GM12878 (cell line): ENCODE data around the gene PLEKHH2. TPM values are rescaled to one million over a fixed set of nuclear protein-coding genes. Genes with fewer than 3 reads are reported as not detected.

Experiments used
- ATAC-seq: fragments of 200-7000 bp; cut with Tn5 transposase; 3 replicates; pipeline ENCODE4 v1.9.1; 2020; ENCODE audit warnings: mild to moderate bottlenecking, moderate library complexity
- BruUV-seq: library from RNA; stranded (reverse); fragments of 400-500 nt; replicated peaks from 2 replicates; lab custom pipeline; 2021; lab: Mats Ljungman, UMichigan
- CTCF ChIA-PET: fragments of 300-600 bp; sonication (Branson Sonifier 250); formaldehyde crosslinking; extraction: SDS; loops from one replicate; lab custom pipeline; 2021; ENCODE audit warnings: inconsistent platforms; lab: Yijun Ruan, JAX
- POLR2A ChIA-PET: fragments of 350-600 bp; formaldehyde crosslinking; extraction: SDS; loops from one replicate; lab custom pipeline; 2021; ENCODE audit warnings: inconsistent platforms; lab: Charles Lee
- RAD21 ChIA-PET: fragments of 300-600 bp; sonication (Branson Sonifier 250); formaldehyde crosslinking; loops from one replicate; lab custom pipeline; 2023; ENCODE audit warnings: antibody characterized with exemption; ENCODE audit not compliant: unreplicated experiment; lab: Charles Lee
- SMC1A ChIA-PET: fragments of 300-600 bp; sonication (Branson Sonifier 250); formaldehyde crosslinking; loops from one replicate; lab custom pipeline; 2023; ENCODE audit not compliant: unreplicated experiment, uncharacterized antibody; lab: Charles Lee
- DNase-seq: peaks from one replicate; pipeline ENCODE4 v3.0.0-alpha.2; 2011; ENCODE audit warnings: low read depth, low spot score
- FAIRE-seq: peaks from 3 replicates; lab custom pipeline; 2011; peaks lifted over from hg19 to GRCh38; lab: Jason Lieb, UNC
- H2AFZ ChIP-seq: 2 replicates; pipeline ENCODE4 v1.6.0; 2011; ENCODE audit warnings: low read depth, low read length, control low read depth; ENCODE audit not compliant: control insufficient read depth
- H3K27ac ChIP-seq: 2 replicates; pipeline ENCODE4 v1.5.1; 2011; ENCODE audit warnings: control low read depth; ENCODE audit not compliant: control insufficient read depth, insufficient read depth
- H3K27me3 ChIP-seq, 2 experiments: replicated peaks in 1 of 2; 2 replicates each; pipeline versions ENCODE4 v1.6.0 to v1.6.1; 2011; ENCODE audit warnings: low read length in 1 of 2; ENCODE audit not compliant: control insufficient read depth in 2 of 2, insufficient read depth in 2 of 2
- H3K36me3 ChIP-seq, 2 experiments: 2 replicates each; pipeline ENCODE4 v1.5.1; 2011; ENCODE audit warnings: low read length in 1 of 2; ENCODE audit not compliant: control insufficient read depth in 2 of 2, insufficient read depth in 2 of 2
- H3K4me1 ChIP-seq: 2 replicates; pipeline ENCODE4 v1.6.1; 2011; ENCODE audit warnings: mild to moderate bottlenecking, low read length, moderate library complexity, mixed read lengths; ENCODE audit not compliant: control insufficient read depth, insufficient read depth
- H3K4me2 ChIP-seq: 2 replicates; pipeline ENCODE4 v1.6.0; 2011; ENCODE audit warnings: control low read depth; ENCODE audit not compliant: control insufficient read depth, insufficient read depth
- H3K4me3 ChIP-seq: fragments of 200-600 bp; sonication (generic); 2 replicates; pipeline ENCODE4 v1.5.1; 2016
- H3K79me2 ChIP-seq: 2 replicates; pipeline ENCODE4 v1.6.0; 2011; ENCODE audit warnings: low read length; ENCODE audit not compliant: control insufficient read depth, insufficient read depth
- H3K9ac ChIP-seq: 2 replicates; pipeline ENCODE4 v1.8.0; 2011; ENCODE audit warnings: low read length, control low read depth, mixed read lengths; ENCODE audit not compliant: control insufficient read depth, insufficient read depth
- H3K9me3 ChIP-seq: replicated peaks from 3 replicates; pipeline ENCODE4 v1.5.1; 2011; ENCODE audit warnings: mild to moderate bottlenecking, low read length; ENCODE audit not compliant: control insufficient read depth, insufficient read depth
- H4K20me1 ChIP-seq: 2 replicates; pipeline ENCODE4 v1.6.0; 2011; ENCODE audit not compliant: control insufficient read depth, insufficient read depth
- CBFB ChIP-seq: IDR thresholded peaks from 2 replicates; pipeline ENCODE4 v1.6.1; 2016; ENCODE audit warnings: antibody characterized with exemption, low read depth
- FOXM1 ChIP-seq: IDR thresholded peaks from 2 replicates; pipeline ENCODE4 v1.6.1; 2012; ENCODE audit warnings: low read depth, mild to moderate bottlenecking, inconsistent platforms, low read length, moderate library complexity
- KAT2A ChIP-seq: conservative IDR thresholded peaks from 2 replicates; pipeline ENCODE4 v1.6.1; 2011; ENCODE audit warnings: low read depth, low read length; ENCODE audit not compliant: control insufficient read depth
- MEF2A ChIP-seq: IDR thresholded peaks from 2 replicates; pipeline ENCODE4 v1.6.1; 2011; ENCODE audit warnings: low read depth, mild to moderate bottlenecking, low read length, moderate library complexity; ENCODE audit not compliant: insufficient read depth
- MTA2 ChIP-seq: fragments of 450-650 bp; IDR thresholded peaks from 2 replicates; pipeline ENCODE4 v1.6.1; 2016; ENCODE audit warnings: low read depth, mild to moderate bottlenecking, moderate library complexity
- SMAD5 ChIP-seq: IDR thresholded peaks from 2 replicates; pipeline ENCODE4 v1.6.1; 2016; ENCODE audit warnings: antibody characterized with exemption, low read depth
- TCF7 ChIP-seq: IDR thresholded peaks from 2 replicates; pipeline ENCODE4 v1.6.1; 2014; ENCODE audit warnings: antibody characterized with exemption, borderline replicate concordance
- WGBS: methylation state at CpG from one replicate; pipeline ENCODE4 v1.1.6; 2016; ENCODE audit warnings: low lambda C conversion rate; ENCODE audit not compliant: insufficient replicate concordance, insufficient coverage; ENCODE audit errors: missing lambda C conversion rate; 5-methylcytosine and 5-hydroxymethylcytosine counted together
- in situ Hi-C: fragments of 300-500 bp; cut with MboI; formaldehyde crosslinking; loops from 9 replicates; pipeline ENCODE4 v1.14.3; 2018; ENCODE audit warnings: mixed read lengths
- intact Hi-C: fragments of 100-400 bp; cut with micrococcal nuclease; formaldehyde crosslinking; loops from one replicate; pipeline ENCODE4 v1.14.2; 2022; ENCODE audit not compliant: unreplicated experiment
- polyA plus RNA-seq, 11 experiments: library from polyadenylated mRNA; depleted of rRNA in 4 of 11; unstranded in 6 of 11; stranded (reverse) in 5 of 11; fragments of >200 nt; fragmentation: Nextera tagmentation in 4 of 11; fragmentation: Illumina TruSeq in 1 of 11; extraction: Ambion mirVana in 4 of 11; extraction: Trizol in 1 of 11; gene quantifications; 1 replicate in 1 of 11; 2 replicates in 10 of 11; pipeline versions ENCODE4 v1.2.1 to v1.2.3, GENCODE V29; 2011 to 2016; ENCODE audit warnings: inconsistent platforms in 2 of 11, missing spikeins in 2 of 11, low read depth in 1 of 11
- total RNA-seq, 4 experiments: library from RNA; depleted of rRNA in 3 of 4; stranded (reverse); fragments of >200 nt in 3 of 4; fragmentation: Illumina TruSeq in 1 of 4; extraction: Trizol in 1 of 4; gene quantifications; 2 replicates each; pipeline versions ENCODE4 v1.2.1 to v1.2.3, GENCODE V29; 2013 to 2021
- TF ChIP-seq, protein P1 (sequence below): fragments of 450-650 bp; IDR thresholded peaks from 2 replicates; pipeline ENCODE4 v1.6.1; 2017; ENCODE audit warnings: mild to moderate bottlenecking, moderate library complexity
- TF ChIP-seq, protein P2 (sequence below): fragments of 450-650 bp; IDR thresholded peaks from 2 replicates; pipeline ENCODE4 v1.6.1; 2017; ENCODE audit warnings: mild to moderate bottlenecking, low read depth, inconsistent platforms; ENCODE audit not compliant: poor library complexity, severe bottlenecking

The PLEKHH2 gene
- total and polyA plus RNA-seq, 10 of the 15 experiments (the other 5 are each of a cell fraction or from before 2014, with no cell fraction given) = not detected

- Histone ChIP-seq H3K79me2 (no peaks in the 10 kb centered on the region), H3K9me3 (no peaks in the 10 kb centered on the region), H3K9ac (no peak overlapping the region), H2AFZ (no peak overlapping the region), H3K4me1 (no peaks in the 10 kb centered on the region), H3K4me2 (no peak overlapping the region), H3K36me3 (no peaks in the 10 kb centered on the region), H4K20me1 (no peaks in the 10 kb centered on the region), H3K27ac (no peak overlapping the region), H3K4me3 (no peak overlapping the region), H3K27me3 (no peaks in the 10 kb centered on the region; a peak in 1 of 4 replicates)
- no TSS peak for BruUV-seq
- intact Hi-C loops = no loop called here
- in situ Hi-C loops = no loop called here
- 48% methylated on average over 5 of the region's 5 CpGs for WGBS
- FAIRE-seq = no peak
- no peak for TF ChIP-seq MEF2A
- no peak for TF ChIP-seq CBFB
- no peak for TF ChIP-seq TCF7
- TF ChIP-seq KAT2A = no peak
- ChIA-PET POLR2A (no interaction called here), SMC1A (no interaction called here), CTCF (no interaction called here), RAD21 (no interaction called here)
- no peak for DNase-seq
- no peak for ATAC-seq
Measured at GRCh38 chr2:43616967-43617680, 19.9 kb upstream of the PLEKHH2 start.

- RAD21 ChIA-PET = no interaction called here
- TF ChIP-seq FOXM1 (no peak), MTA2 (no peak), SMAD5 (no peak)
- TF ChIP-seq, protein P1, sequence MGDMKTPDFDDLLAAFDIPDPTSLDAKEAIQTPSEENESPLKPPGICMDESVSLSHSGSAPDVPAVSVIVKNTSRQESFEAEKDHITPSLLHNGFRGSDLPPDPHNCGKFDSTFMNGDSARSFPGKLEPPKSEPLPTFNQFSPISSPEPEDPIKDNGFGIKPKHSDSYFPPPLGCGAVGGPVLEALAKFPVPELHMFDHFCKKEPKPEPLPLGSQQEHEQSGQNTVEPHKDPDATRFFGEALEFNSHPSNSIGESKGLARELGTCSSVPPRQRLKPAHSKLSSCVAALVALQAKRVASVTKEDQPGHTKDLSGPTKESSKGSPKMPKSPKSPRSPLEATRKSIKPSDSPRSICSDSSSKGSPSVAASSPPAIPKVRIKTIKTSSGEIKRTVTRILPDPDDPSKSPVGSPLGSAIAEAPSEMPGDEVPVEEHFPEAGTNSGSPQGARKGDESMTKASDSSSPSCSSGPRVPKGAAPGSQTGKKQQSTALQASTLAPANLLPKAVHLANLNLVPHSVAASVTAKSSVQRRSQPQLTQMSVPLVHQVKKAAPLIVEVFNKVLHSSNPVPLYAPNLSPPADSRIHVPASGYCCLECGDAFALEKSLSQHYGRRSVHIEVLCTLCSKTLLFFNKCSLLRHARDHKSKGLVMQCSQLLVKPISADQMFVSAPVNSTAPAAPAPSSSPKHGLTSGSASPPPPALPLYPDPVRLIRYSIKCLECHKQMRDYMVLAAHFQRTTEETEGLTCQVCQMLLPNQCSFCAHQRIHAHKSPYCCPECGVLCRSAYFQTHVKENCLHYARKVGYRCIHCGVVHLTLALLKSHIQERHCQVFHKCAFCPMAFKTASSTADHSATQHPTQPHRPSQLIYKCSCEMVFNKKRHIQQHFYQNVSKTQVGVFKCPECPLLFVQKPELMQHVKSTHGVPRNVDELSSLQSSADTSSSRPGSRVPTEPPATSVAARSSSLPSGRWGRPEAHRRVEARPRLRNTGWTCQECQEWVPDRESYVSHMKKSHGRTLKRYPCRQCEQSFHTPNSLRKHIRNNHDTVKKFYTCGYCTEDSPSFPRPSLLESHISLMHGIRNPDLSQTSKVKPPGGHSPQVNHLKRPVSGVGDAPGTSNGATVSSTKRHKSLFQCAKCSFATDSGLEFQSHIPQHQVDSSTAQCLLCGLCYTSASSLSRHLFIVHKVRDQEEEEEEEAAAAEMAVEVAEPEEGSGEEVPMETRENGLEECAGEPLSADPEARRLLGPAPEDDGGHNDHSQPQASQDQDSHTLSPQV = no peak
- TF ChIP-seq, protein P2, sequence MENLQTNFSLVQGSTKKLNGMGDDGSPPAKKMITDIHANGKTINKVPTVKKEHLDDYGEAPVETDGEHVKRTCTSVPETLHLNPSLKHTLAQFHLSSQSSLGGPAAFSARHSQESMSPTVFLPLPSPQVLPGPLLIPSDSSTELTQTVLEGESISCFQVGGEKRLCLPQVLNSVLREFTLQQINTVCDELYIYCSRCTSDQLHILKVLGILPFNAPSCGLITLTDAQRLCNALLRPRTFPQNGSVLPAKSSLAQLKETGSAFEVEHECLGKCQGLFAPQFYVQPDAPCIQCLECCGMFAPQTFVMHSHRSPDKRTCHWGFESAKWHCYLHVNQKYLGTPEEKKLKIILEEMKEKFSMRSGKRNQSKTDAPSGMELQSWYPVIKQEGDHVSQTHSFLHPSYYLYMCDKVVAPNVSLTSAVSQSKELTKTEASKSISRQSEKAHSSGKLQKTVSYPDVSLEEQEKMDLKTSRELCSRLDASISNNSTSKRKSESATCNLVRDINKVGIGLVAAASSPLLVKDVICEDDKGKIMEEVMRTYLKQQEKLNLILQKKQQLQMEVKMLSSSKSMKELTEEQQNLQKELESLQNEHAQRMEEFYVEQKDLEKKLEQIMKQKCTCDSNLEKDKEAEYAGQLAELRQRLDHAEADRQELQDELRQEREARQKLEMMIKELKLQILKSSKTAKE = no peak
Measured at GRCh38 chr2:43619511-43619910, 17.5 kb upstream of the PLEKHH2 start.

More at GRCh38 chr2:43619511-43619910, 17.5 kb upstream of the PLEKHH2 start:
- no peak overlapping the region for H3K27ac ChIP-seq
- no peak for ATAC-seq
- H3K36me3 ChIP-seq = no peaks in the 10 kb centered on the region
- no peak overlapping the region for H3K9ac ChIP-seq
- intact Hi-C loops = no loop called here
- no peak overlapping the region for H3K4me3 ChIP-seq
- DNase-seq = no peak
- H3K27me3 ChIP-seq = no peaks in the 10 kb centered on the region; a peak in 1 of 4 replicates
- H2AFZ ChIP-seq = no peak overlapping the region
- in situ Hi-C loops = no loop called here
- H3K4me1 ChIP-seq = no peaks in the 10 kb centered on the region
- no peak for FAIRE-seq
- no peak overlapping the region for H3K4me2 ChIP-seq
- no peaks in the 10 kb centered on the region for H3K79me2 ChIP-seq
- ChIA-PET SMC1A (no interaction called here), CTCF (no interaction called here), POLR2A (interaction anchor here (0.6 kb wide), 1 partner anchor 405 kb away, joined by 3 read pairs; no protein-coding TSS in a partner anchor)
- no peaks in the 10 kb centered on the region for H3K9me3 ChIP-seq
- no TSS peak for BruUV-seq
- H4K20me1 ChIP-seq = no peaks in the 10 kb centered on the region
- WGBS = 78% methylated on average over 10 of the region's 10 CpGs
